Suprapubic skin (tissue), 4 donors: ENCODE measurements around the gene NRBP1.

Experiments
- POLR2A ChIP-seq, 2 donors: fragments of 450-650 bp; IDR thresholded peaks; one replicate each; pipeline ENCODE4 v1.6.1; 2017; ENCODE audit warnings: antibody characterized with exemption in 2 of 2, mild to moderate bottlenecking in 2 of 2, moderate library complexity in 2 of 2
- POLR2AphosphoS5 ChIP-seq, 3 donors: sonication (generic); formaldehyde crosslinking; IDR thresholded peaks; one replicate each; pipeline ENCODE4 v1.6.1; 2017; ENCODE audit warnings: antibody characterized with exemption in 3 of 3
- TF ChIP-seq, protein P1 (sequence below), 2 donors: fragments of 200-600 bp in 1 of 2; fragments of 450-650 bp in 1 of 2; sonication (generic) in 1 of 2; IDR thresholded peaks; one replicate each; pipeline ENCODE4 v1.5.1; 2016 to 2019; ENCODE audit warnings: antibody characterized with exemption in 2 of 2, mild to moderate bottlenecking in 1 of 2, moderate library complexity in 1 of 2

DNA sequence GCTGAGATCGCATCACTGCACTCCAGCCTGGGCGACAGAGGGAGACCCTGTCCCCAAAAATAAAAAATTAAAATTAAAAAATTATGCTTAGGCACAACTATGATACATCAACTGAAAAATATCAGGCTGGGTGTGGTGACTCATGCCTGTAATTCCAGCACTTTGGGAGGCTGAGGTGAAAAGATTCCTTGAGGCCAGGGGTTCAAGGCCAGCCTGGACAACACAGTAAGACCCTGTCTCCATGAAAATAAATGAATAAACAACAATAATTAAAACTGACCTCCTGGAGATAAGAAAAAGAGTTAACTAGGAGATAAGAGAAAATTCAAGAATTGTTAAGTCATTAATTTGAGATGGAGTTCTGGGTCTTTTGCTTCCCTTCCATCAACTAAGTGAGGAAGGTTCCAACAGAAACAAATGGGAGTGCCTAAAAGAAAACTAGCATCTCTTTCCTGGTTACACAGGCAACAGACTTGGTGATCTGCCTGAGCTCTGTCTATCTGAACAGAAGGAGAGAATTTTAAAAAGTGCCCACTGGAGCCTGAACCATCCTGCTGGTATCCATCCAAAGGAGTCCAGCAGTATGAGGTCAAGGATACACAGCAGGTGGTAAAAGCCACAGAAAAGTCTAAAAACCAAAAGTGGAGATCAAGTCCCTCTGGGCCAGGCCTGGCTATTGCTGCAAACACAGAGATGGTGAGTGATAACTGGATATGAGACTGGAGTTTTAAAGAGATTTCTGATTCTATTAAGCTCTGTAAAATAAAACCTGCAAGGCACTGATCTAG is 27.9 kb upstream of the NRBP1 start:
- TF ChIP-seq, protein P1, sequence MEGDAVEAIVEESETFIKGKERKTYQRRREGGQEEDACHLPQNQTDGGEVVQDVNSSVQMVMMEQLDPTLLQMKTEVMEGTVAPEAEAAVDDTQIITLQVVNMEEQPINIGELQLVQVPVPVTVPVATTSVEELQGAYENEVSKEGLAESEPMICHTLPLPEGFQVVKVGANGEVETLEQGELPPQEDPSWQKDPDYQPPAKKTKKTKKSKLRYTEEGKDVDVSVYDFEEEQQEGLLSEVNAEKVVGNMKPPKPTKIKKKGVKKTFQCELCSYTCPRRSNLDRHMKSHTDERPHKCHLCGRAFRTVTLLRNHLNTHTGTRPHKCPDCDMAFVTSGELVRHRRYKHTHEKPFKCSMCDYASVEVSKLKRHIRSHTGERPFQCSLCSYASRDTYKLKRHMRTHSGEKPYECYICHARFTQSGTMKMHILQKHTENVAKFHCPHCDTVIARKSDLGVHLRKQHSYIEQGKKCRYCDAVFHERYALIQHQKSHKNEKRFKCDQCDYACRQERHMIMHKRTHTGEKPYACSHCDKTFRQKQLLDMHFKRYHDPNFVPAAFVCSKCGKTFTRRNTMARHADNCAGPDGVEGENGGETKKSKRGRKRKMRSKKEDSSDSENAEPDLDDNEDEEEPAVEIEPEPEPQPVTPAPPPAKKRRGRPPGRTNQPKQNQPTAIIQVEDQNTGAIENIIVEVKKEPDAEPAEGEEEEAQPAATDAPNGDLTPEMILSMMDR (IDR thresholded peaks at IDR 0.05), result no peak
- TF ChIP-seq POLR2AphosphoS5 (IDR thresholded peaks at IDR 0.05) (no peak), POLR2A (IDR thresholded peaks at IDR 0.05) (no peak)
